Thoracic aorta (tissue), 2 donors: ENCODE data around the gene USP46. TPM values are rescaled to one million over a fixed set of nuclear protein-coding genes. Genes with fewer than 3 reads are reported as not detected.

ENCODE experiments used
- ATAC-seq: fragments of 150-250 bp; one replicate; pipeline ENCODE4 v1.8.0; 2017; ENCODE audit warnings: low read depth; ENCODE audit not compliant: insufficient number of reproducible peaks, low FRiP score
- DNase-seq: peaks from one replicate; pipeline ENCODE4 v3.0.0-alpha.2; 2020; ENCODE audit warnings: low spot score
- H3K27ac ChIP-seq, 2 donors: fragments of 200-600 bp; sonication (generic); 1 replicate in 1 of 2; 2 replicates in 1 of 2; pipeline ENCODE4 v1.5.1; 2016; ENCODE audit warnings: mild to moderate bottlenecking in 2 of 2, moderate library complexity in 2 of 2
- H3K27me3 ChIP-seq: fragments of 200-600 bp; sonication (generic); replicated peaks from 2 replicates; pipeline ENCODE4 v1.6.0; 2016; ENCODE audit warnings: mild to moderate bottlenecking; ENCODE audit not compliant: insufficient read depth
- H3K36me3 ChIP-seq: fragments of 200-600 bp; sonication (generic); one replicate; pipeline ENCODE4 v1.5.1; 2016
- H3K4me1 ChIP-seq, 2 donors: fragments of 200-600 bp; sonication (generic); 1 replicate in 1 of 2; 2 replicates in 1 of 2; pipeline versions ENCODE4 v1.5.1 to v1.6.0; 2016; ENCODE audit warnings: low read depth in 2 of 2, mild to moderate bottlenecking in 1 of 2; ENCODE audit not compliant: control insufficient read depth in 1 of 2
- H3K4me3 ChIP-seq: fragments of 200-600 bp; sonication (generic); 2 replicates; pipeline ENCODE4 v1.5.1; 2016; ENCODE audit warnings: mild to moderate bottlenecking
- H3K9me3 ChIP-seq: fragments of 200-600 bp; sonication (generic); 2 replicates; pipeline ENCODE4 v1.5.1; 2016
- CTCF ChIP-seq: fragments of 200-600 bp; sonication (generic); IDR thresholded peaks from one replicate; pipeline ENCODE4 v1.5.1; 2019; ENCODE audit warnings: antibody characterized with exemption
- total RNA-seq, 2 donors: library from RNA; depleted of rRNA; stranded (reverse); fragments of >200 nt; gene quantifications; one replicate each; pipeline versions ENCODE4 v1.1.0 to v1.2.3, GENCODE V29; 2016

Gene USP46
- total RNA-seq, 2 donors from 2014 or later, result 12.2 to 15.5 TPM

GRCh38 chr4:52693492-52693891 is 34.4 kb upstream of the USP46 start:
- ATAC-seq (no peak), DNase-seq (no peak)
- H3K27ac ChIP-seq, result no peak overlapping the region
- peaks cover 15% of the 10 kb centered on the region for H3K9me3 ChIP-seq
- H3K27me3 ChIP-seq, result no peaks in the 10 kb centered on the region
- H3K4me3 ChIP-seq, result no peak overlapping the region
- H3K36me3 ChIP-seq, result no peaks in the 10 kb centered on the region
- TF ChIP-seq CTCF, result no peak
- H3K4me1 ChIP-seq, result peaks cover 0 to 4% of the 10 kb centered on the region in 2 donors

DNA sequence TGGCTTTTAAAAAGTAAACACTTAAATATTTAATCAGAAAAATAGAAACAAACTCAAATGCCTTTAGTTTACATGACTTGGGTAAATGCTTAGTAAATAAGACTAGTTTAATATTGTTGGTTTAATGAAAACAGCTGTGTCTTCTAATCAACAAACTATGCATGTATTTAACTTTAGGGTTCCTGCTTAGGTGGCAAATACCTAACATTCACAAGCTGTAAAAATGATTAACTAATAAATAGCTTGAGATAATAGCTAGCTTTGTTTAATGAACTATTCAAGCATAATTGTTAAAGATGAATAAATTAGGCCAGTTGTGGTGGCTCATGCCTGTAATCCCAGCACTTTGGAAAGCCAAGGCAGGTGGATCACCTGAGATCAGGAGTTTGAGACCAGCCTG is 30.0 kb upstream of the USP46 start:
- H3K27me3 ChIP-seq, result no peaks in the 10 kb centered on the region
- H3K4me1 ChIP-seq, result no peaks in the 10 kb centered on the region
- DNase-seq (no peak), ATAC-seq (no peak)
- peaks cover 12% of the 10 kb centered on the region for H3K9me3 ChIP-seq
- no peaks in the 10 kb centered on the region for H3K36me3 ChIP-seq
- H3K27ac ChIP-seq, result no peak overlapping the region
- no peak overlapping the region for H3K4me3 ChIP-seq
- no peak for TF ChIP-seq CTCF

DNA sequence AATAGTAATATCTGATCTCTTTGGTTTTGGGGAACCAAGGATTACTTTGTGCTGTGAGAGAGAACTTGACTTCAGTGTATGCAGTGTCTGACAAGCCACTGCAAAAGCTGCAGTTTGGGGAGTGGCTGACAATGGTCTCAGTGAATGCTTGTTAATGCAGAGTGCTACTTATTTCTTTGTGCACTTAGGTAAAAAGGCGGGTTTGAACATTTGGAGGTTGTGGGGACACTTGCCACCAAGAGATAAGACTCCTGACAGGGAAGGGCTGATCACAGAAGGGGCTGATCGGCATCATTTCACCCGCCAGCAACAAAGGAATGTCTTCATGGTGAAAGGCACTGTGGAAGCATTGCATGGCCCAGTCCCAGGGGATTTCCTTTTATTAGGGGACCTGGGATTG is 28.6 kb upstream of the USP46 start:
- ATAC-seq, result no peak
- H3K27ac ChIP-seq, result no peak overlapping the region
- H3K9me3 ChIP-seq, result no peaks in the 10 kb centered on the region
- H3K4me1 ChIP-seq, result no peaks in the 10 kb centered on the region
- DNase-seq, result no peak
- H3K27me3 ChIP-seq, result no peaks in the 10 kb centered on the region
- H3K36me3 ChIP-seq, result no peaks in the 10 kb centered on the region
- TF ChIP-seq CTCF, result no peak
- no peak overlapping the region for H3K4me3 ChIP-seq

- H3K4me1 ChIP-seq, result no peaks in the 10 kb centered on the region
- H3K36me3 ChIP-seq, result no peaks in the 10 kb centered on the region
- H3K4me3 ChIP-seq, result no peak overlapping the region
- no peak for TF ChIP-seq CTCF
- H3K27me3 ChIP-seq, result no peaks in the 10 kb centered on the region
- DNase-seq (no peak), ATAC-seq (no peak)
- H3K27ac ChIP-seq, result no peak overlapping the region
- no peaks in the 10 kb centered on the region for H3K9me3 ChIP-seq
These were observed 26.2 kb upstream of the USP46 start for GRCh38 chr4:52685316-52685715.

GRCh38 chr4:52684896-52685295 is 25.8 kb upstream of the USP46 start:
- Histone ChIP-seq H3K4me1 (no peaks in the 10 kb centered on the region), H3K4me3 (no peak overlapping the region), H3K27ac (no peak overlapping the region), H3K36me3 (no peaks in the 10 kb centered on the region), H3K27me3 (no peaks in the 10 kb centered on the region), H3K9me3 (no peaks in the 10 kb centered on the region)
- DNase-seq (no peak), ATAC-seq (no peak)
- TF ChIP-seq CTCF, result no peak
